GM10266 (cell line): ENCODE data around the gene MOCS1.

Experiments used
- DNase-seq: peaks from one replicate; pipeline ENCODE4 v3.0.0; 2012; ENCODE audit errors: extremely low spot score
- CTCF ChIP-seq: IDR thresholded peaks from 2 replicates; pipeline ENCODE4 v1.5.1; 2012; ENCODE audit warnings: mild to moderate bottlenecking, low read depth; ENCODE audit not compliant: control insufficient read depth, insufficient read depth; ENCODE audit errors: missing control alignments

The MOCS1 gene

GRCh38 chr6:39904946-39905639 lies 29.2 kb downstream of the MOCS1 start:
- no peak for DNase-seq
- TF ChIP-seq CTCF: no peak

DNA sequence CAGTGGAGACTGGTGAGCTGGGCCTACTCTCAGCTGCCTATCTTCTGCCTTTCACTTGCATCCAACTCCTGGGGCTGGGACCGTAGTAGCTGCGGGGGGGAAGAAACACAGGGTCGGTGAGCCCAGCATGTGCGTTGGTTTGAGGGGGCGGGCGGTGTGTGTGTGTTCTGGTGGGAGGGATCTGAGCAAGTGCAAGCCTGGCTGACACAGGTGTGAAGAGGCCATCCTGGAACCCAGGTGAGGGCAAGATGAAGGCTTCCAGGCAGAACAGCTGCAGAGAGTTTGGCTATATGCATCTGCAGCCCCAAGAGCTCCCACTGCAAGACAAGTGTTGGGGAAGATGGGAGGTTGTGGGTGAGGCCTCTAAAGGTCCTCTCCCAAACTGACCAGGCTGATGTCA lies 30.6 kb downstream of the MOCS1 start:
- DNase-seq: no peak
- no peak for TF ChIP-seq CTCF

- TF ChIP-seq CTCF: no peak
- DNase-seq: no peak
These were observed 31.3 kb downstream of the MOCS1 start for GRCh38 chr6:39902786-39903465.

DNA sequence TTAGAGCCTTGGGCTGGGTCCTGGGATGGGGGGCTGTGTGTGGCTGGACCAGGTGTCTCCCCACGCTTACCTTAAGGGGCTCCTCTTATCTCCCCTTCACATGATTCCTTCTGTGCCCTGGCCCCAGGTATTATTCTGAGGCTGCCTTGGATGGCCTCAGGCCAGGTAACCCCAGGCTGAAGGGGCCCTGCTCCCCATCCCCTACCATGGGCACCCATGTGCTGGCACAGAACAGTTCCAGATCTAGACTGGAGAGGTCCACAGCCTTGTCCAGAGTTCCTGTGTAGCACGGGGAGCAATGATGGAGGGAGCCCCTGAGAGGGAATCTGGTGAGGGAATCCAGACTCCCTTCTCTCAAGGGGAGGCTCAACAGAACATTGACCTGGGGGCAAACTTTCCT lies 32.1 kb downstream of the MOCS1 start:
- no peak for DNase-seq
- TF ChIP-seq CTCF: no peak

GRCh38 chr6:39901670-39902069 lies 32.6 kb downstream of the MOCS1 start:
- DNase-seq: no peak
- no peak for TF ChIP-seq CTCF

DNA sequence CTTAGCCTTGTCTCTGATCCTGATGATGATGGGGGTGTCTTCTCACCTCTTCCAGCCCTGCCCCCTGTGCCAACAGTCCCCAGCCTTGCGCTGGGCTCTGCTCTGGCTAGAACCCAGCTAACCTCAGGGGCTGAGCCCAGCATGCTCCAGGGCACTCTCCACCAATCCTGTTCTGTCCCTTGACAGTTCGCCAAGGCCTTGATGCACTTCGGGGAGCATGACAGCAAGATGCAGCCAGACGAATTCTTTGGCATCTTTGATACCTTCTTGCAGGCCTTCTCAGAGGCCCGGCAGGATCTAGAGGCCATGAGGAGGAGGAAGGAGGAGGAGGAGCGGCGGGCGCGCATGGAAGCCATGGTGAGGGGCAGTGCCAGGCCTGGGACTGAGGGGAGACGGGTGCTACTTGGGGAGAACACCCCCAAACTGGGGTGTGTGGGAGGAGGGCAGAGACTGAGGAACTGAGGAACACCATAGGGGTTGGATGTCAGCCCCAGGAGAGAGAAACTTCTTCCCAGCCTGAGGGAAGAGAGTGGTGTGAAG lies 33.1 kb downstream of the MOCS1 start:
- no peak for DNase-seq
- no peak for TF ChIP-seq CTCF
